Measurements from ENCODE around the gene ACSF2.
"Not testable (repeated sequence)": the region's sequence is repeated elsewhere in the genome, so short reads cannot be mapped to it uniquely, and the experiment has no call there.

DNA sequence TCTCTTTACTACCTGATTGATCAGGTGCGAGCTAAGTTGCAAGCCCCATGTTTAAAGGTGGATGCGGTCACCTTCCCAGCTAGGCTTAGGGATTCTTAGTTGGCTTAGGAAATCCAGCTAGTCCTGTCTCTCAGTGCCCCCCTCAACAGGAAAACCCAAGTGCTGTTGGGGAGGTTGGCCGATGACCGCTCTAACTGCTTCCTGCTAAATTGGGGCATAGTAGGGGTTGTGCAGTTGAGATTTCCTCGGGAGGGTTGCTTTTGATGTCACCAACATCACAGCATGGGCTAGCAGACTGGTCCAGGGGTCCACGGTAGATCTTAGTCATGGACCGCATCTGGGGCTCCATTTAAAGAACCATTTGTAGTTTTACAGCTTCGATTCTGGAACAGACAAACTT is 26.4 kb upstream of the ACSF2 start:
- TF ChIP-seq POLR2A, POLR2AphosphoS5 (IDR thresholded peaks at IDR 0.05): not testable (repeated sequence)
- TF ChIP-seq, protein P1, sequence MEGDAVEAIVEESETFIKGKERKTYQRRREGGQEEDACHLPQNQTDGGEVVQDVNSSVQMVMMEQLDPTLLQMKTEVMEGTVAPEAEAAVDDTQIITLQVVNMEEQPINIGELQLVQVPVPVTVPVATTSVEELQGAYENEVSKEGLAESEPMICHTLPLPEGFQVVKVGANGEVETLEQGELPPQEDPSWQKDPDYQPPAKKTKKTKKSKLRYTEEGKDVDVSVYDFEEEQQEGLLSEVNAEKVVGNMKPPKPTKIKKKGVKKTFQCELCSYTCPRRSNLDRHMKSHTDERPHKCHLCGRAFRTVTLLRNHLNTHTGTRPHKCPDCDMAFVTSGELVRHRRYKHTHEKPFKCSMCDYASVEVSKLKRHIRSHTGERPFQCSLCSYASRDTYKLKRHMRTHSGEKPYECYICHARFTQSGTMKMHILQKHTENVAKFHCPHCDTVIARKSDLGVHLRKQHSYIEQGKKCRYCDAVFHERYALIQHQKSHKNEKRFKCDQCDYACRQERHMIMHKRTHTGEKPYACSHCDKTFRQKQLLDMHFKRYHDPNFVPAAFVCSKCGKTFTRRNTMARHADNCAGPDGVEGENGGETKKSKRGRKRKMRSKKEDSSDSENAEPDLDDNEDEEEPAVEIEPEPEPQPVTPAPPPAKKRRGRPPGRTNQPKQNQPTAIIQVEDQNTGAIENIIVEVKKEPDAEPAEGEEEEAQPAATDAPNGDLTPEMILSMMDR (IDR thresholded peaks at IDR 0.05), result not testable (repeated sequence)
